HUDEP-2 (cell line): ENCODE measurements around the gene RNF121.
A peak's percentile ranks its signal among the peaks of the same experiment; 100 is the strongest.

Source experiments
- DNase-seq, 76 experiments: peaks; one replicate each; lab custom pipeline; 2025; ENCODE audit not compliant: unreplicated experiment in 76 of 76; lab: John Stamatoyannopoulos, UW

RNF121 gene

GRCh38 chr11:72026090-72026489 lies 97.2 kb downstream of the RNF121 start:
- DNase-seq, result no peak

GRCh38 chr11:72030472-72031045 lies 101.7 kb downstream of the RNF121 start:
- DNase-seq, result no peak

GRCh38 chr11:72036687-72037086 lies 107.8 kb downstream of the RNF121 start:
- DNase-seq, result no peak

GRCh38 chr11:72037554-72038311 lies 108.9 kb downstream of the RNF121 start:
- no peak for DNase-seq

- DNase-seq, result peak in 27 of 76 experiments; percentile 1 to 52 (median 14)
These were observed 109.6 kb downstream of the RNF121 start for GRCh38 chr11:72038491-72038890.

GRCh38 chr11:72039031-72039855 lies 110.4 kb downstream of the RNF121 start:
- DNase-seq, result peak in 37 of 76 experiments; percentile 1 to 50 (median 26)

GRCh38 chr11:72039856-72040401 lies 111.1 kb downstream of the RNF121 start:
- no peak for DNase-seq

GRCh38 chr11:72040491-72041363 lies 111.9 kb downstream of the RNF121 start:
- DNase-seq, result peak in 68 of 76 experiments; percentile 16 to 75 (median 56)

GRCh38 chr11:72041364-72042063 lies 112.7 kb downstream of the RNF121 start:
- DNase-seq, result peak in 2 of 76 experiments; percentile 6 to 15

- no peak for DNase-seq
These were observed 113.4 kb downstream of the RNF121 start for GRCh38 chr11:72042064-72042745.

- DNase-seq, result no peak
These were observed 117.0 kb downstream of the RNF121 start for GRCh38 chr11:72045849-72046248.
